Activated B cell treated with CpG ODN at 0.5 μM for 24 hours (primary cell): Measurements from ENCODE around the gene B3GNT8. TPM values are rescaled to one million over a fixed set of nuclear protein-coding genes. Genes with fewer than 3 reads are reported as not detected.
A peak's percentile ranks its signal among the peaks of the same experiment; 100 is the strongest.

Source experiments
- ATAC-seq: fragments of 200-7000 bp; cut with Tn5 transposase; one replicate; pipeline ENCODE4 v1.10.0; 2021; ENCODE audit warnings: low read depth, mild to moderate bottlenecking, moderate library complexity
- CTCF ChIA-PET: fragments of 350-600 bp; sonication (Branson Sonifier 250); formaldehyde crosslinking; loops from one replicate; lab custom pipeline; 2021; ENCODE audit warnings: antibody characterized with exemption; lab: Charles Lee
- POLR2A ChIA-PET: fragments of 350-600 bp; sonication (Branson Sonifier 250); formaldehyde crosslinking; loops from one replicate; lab custom pipeline; 2021; ENCODE audit warnings: antibody characterized with exemption; lab: Charles Lee
- DNase-seq: peaks from one replicate; pipeline ENCODE4 v3.0.0; 2022
- H3K27ac Mint-ChIP-seq: one replicate; pipeline ENCODE4 v1.8.0; 2020; ENCODE audit warnings: mixed read lengths
- H3K27me3 Mint-ChIP-seq: one replicate; pipeline ENCODE4 v1.8.0; 2021; ENCODE audit warnings: mixed read lengths
- H3K36me3 Mint-ChIP-seq: one replicate; pipeline ENCODE4 v1.8.0; 2021; ENCODE audit warnings: low read depth, mixed read lengths
- H3K4me1 Mint-ChIP-seq: one replicate; pipeline ENCODE4 v1.8.0; 2021; ENCODE audit warnings: mixed read lengths
- H3K4me3 Mint-ChIP-seq: one replicate; pipeline ENCODE4 v1.8.0; 2020; ENCODE audit warnings: mild to moderate bottlenecking, mixed read lengths
- H3K9me3 Mint-ChIP-seq: one replicate; pipeline ENCODE4 v1.8.0; 2020; ENCODE audit warnings: mixed read lengths
- intact Hi-C: fragments of 100-400 bp; cut with micrococcal nuclease; formaldehyde crosslinking; loops from one replicate; pipeline ENCODE4 v1.15.1; 2024
- total RNA-seq: library from RNA; stranded (reverse); gene quantifications from 2 replicates; pipeline ENCODE4 v1.2.3, GENCODE V29; 2022
- TF ChIP-seq, protein P1 (sequence below): fragments of 200-600 bp; IDR thresholded peaks from one replicate; pipeline ENCODE4 v1.8.0; 2022; ENCODE audit warnings: antibody characterized with exemption, mild to moderate bottlenecking

The B3GNT8 gene
- total RNA-seq, 1 donor from 2014 or later, result 0.24 TPM

DNA sequence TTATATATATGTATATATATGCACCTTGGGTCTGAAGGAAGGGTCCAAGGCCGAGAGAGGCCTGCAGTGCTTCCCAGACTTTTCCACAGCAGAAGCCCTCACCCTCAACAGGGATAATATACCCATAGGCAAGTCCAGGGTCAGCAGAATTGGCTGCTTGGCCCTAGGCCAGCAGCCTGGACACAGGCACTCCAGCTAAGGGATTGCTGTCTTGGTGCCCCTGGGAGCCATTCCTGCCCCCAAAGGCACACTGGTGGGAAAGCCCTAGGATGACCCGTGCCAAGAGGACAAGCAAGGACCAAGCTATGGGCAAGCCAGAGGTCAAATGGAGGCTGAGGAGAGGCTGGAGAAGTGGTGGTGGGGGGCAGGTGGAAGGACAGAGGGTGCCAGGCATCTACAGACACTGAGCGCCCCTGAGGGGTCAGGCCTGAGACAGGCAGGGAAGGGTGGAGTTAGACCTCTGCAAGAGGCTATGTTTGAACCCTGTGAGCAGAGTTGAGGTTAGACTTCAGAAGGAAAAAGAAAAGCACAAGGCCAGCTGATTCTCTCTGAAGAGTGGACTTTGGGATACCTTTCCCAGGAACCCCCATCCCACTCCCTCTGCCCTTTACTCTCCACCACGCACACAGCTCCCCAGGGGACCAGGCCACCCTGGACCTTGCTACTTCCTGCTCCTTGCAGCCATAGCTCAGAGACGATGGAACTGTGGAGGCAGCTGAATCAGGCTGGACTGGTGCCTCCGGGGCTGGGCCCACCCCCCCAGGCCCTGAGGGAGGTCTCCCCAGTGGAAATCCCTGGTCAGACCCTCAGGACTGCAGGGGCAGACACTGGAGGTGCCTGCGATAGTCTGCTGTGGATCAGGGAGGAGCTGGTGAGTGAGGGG, 15.5 kb upstream of the B3GNT8 start, which contains the start of gene ERICH4:
TSS of gene ERICH4 (plus strand) at position 684 of the 883 bp plus-strand sequence. CDS start at position 698, 14 bp downstream.
- H3K36me3 Mint-ChIP-seq, result peaks cover 6% of the 10 kb centered on the region
- H3K27me3 Mint-ChIP-seq, result peaks cover 2% of the 10 kb centered on the region
- H3K27ac Mint-ChIP-seq, result no peak within 1 kb of the TSS
- ATAC-seq, result no peak
- POLR2A ChIA-PET, result interaction anchor here (0.9 kb wide), 1 partner anchor 127 kb away, joined by 3 read pairs; no protein-coding TSS in a partner anchor
- intact Hi-C loops, result no loop called here
- H3K4me3 Mint-ChIP-seq, result no peak within 1 kb of the TSS
- TF ChIP-seq, protein P1, sequence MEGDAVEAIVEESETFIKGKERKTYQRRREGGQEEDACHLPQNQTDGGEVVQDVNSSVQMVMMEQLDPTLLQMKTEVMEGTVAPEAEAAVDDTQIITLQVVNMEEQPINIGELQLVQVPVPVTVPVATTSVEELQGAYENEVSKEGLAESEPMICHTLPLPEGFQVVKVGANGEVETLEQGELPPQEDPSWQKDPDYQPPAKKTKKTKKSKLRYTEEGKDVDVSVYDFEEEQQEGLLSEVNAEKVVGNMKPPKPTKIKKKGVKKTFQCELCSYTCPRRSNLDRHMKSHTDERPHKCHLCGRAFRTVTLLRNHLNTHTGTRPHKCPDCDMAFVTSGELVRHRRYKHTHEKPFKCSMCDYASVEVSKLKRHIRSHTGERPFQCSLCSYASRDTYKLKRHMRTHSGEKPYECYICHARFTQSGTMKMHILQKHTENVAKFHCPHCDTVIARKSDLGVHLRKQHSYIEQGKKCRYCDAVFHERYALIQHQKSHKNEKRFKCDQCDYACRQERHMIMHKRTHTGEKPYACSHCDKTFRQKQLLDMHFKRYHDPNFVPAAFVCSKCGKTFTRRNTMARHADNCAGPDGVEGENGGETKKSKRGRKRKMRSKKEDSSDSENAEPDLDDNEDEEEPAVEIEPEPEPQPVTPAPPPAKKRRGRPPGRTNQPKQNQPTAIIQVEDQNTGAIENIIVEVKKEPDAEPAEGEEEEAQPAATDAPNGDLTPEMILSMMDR, result no peak
- peak; percentile 5 for DNase-seq
- H3K9me3 Mint-ChIP-seq, result no peaks in the 10 kb centered on the region
- CTCF ChIA-PET, result interaction anchor here (13.2 kb wide), 1 partner anchor 123 kb away, joined by 344 read pairs; no protein-coding TSS in a partner anchor
- peaks cover under 1% of the 10 kb centered on the region for H3K4me1 Mint-ChIP-seq

DNA sequence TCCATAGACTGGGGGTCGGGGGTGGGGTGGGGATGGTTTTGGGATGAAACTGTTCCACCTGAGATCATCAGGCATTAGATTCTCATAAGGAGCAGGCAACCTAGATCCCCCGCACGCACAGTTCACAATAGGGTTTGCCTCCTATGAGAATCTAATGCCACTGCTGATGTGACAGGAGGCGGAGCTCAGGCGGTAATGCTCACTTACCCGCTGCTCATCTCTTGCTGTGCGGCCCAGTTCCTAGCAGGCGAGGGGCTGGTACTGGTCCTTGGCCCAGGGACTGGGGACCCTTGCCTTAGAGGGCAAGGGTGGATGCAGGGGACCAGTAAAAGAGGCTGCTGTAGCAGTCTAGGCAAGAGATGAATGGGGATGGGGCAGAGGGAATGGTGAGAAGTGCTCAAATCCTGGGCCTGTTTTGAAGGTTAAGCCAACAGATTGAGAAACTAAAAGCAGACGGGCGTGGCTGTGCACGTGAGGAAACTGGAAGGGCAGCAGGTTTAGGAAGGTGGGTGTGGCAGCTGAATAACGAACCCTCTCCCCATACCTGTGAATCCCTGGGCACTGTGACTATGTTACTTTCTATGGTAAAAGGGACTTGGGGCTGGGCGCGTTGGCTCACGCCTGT, 14.3 kb upstream of the B3GNT8 start:
- no peak overlapping the region for H3K4me3 Mint-ChIP-seq
- ChIA-PET POLR2A (no interaction called here), CTCF (interaction anchor here (2.5 kb wide), 1 partner anchor 8 kb away, joined by 16 read pairs; no protein-coding TSS in a partner anchor)
- H3K27ac Mint-ChIP-seq, result no peak overlapping the region
- no peaks in the 10 kb centered on the region for H3K27me3 Mint-ChIP-seq
- ATAC-seq (no peak), DNase-seq (no peak)
- no peaks in the 10 kb centered on the region for H3K9me3 Mint-ChIP-seq
- intact Hi-C loops, result loop anchor here (2.0 kb wide), 1 partner anchor 77 kb away; the partner anchor contains the start of gene B9D2
- TF ChIP-seq, protein P1, result no peak
- peaks cover 13% of the 10 kb centered on the region for H3K36me3 Mint-ChIP-seq
- H3K4me1 Mint-ChIP-seq, result peaks cover 5% of the 10 kb centered on the region

DNA sequence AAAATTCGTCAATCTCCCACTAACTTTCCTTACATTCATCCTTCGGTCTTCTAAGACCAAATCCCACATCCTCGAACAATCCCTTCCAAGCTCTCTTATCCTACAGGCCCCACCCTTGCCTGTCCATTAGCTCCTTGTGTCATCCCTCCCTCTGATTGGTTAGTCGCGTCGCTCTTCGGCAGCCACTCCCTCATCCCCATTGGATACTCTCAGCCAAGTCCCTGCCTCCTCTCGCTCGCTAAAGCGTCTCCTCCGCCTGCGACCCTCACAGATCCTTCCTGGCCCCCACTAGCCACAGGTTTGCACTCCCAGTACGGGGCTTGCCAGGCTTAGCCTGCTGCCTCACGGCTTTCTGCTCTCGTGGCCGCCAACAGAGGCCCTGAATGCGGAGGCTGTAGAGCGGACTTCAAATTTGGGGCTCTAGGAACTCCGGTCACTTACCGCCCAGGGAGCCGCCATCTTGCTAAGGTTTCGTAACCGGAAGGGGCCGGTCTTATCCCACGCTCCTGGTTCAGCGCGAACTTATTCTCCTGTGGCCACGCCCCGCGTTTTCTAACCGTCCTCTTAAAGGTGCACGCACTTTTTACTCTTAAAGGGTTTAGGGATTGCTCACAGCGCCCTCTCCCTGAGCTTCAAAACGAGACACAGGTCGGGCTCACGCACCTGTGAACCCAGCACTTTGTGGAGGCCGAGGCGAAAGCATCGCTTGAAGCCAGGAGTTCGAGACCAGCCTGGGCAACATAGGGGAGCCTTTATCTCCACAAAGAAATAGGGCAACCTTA, 12.5 kb upstream of the B3GNT8 start, which contains the start of gene DMAC2:
TSS of gene DMAC2 (minus strand) at position 472 of the 782 bp plus-strand sequence. CDS start at position 459, 13 bp downstream.
- Mint-ChIP-seq H3K4me3 (no peak within 1 kb of the TSS), H3K27me3 (no peaks in the 10 kb centered on the region), H3K4me1 (peaks cover 7% of the 10 kb centered on the region), H3K27ac (no peak within 1 kb of the TSS), H3K36me3 (peaks cover 18% of the 10 kb centered on the region), H3K9me3 (no peaks in the 10 kb centered on the region)
- intact Hi-C loops, result loop anchor here (1.0 to 5.0 kb wide), 4 partner anchors 42 to 177 kb away; partner anchors contain the start of genes B9D2, BCKDHA, EXOSC5 and TGFB1
- CTCF ChIA-PET, result interaction anchor here (0.6 to 2.5 kb wide), 12 partner anchors 10 to 595 kb away, joined by 3 to 16 read pairs (median 3); partner anchors contain the start of gene B9D2
- ATAC-seq, result peak; percentile 97
- DNase-seq, result peak; percentile 78
- POLR2A ChIA-PET, result interaction anchor here (0.6 to 2.7 kb wide), 16 partner anchors 9 to 662 kb away, joined by 3 to 28 read pairs (median 5); partner anchors contain the start of genes B3GNT8, B9D2, CEACAM21 and HNRNPUL1
- TF ChIP-seq, protein P1, result no peak

DNA sequence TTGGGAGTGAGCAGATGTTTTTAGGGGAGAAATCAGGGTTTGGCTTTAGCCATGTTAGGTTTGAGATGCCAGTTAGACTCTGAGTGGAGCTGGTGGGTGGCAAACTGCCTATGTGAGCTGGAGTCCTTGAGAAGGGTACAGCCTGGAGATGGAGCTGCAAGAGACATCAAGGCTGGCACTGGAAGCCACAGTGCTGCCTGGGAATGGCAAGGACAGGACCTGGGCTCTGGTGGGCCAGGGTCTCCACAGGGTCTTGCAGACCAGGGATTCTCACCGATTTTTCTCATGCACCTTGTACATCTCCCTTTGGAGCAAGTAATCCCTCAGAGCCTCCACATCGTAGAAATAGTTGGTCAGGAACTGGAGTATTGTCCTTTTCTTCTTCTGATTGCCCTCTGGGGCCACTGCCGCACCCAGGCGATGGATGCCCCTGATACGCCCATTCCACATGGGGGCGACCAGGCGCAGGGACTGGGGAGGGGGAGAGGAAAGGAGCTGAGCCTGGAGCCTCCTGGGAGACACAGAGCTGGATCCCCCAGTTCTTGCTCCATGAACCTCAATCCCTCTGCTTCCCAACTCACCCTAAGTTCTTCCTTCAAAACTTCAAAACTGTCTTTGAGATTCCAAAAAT, 10.9 kb upstream of the B3GNT8 start:
- TF ChIP-seq, protein P1, result no peak
- Mint-ChIP-seq H3K36me3 (peaks cover 25% of the 10 kb centered on the region), H3K9me3 (no peaks in the 10 kb centered on the region), H3K4me1 (peaks cover 7% of the 10 kb centered on the region), H3K4me3 (no peak overlapping the region), H3K27ac (no peak overlapping the region), H3K27me3 (no peaks in the 10 kb centered on the region)
- ATAC-seq, result no peak
- CTCF ChIA-PET, result interaction anchor here (1.0 to 2.0 kb wide), 2 partner anchors 80 to 132 kb away, joined by 3 to 5 read pairs; no protein-coding TSS in a partner anchor
- no peak for DNase-seq
- intact Hi-C loops, result loop anchor here (2.0 to 5.0 kb wide), 2 partner anchors 86 to 175 kb away; partner anchors contain the start of gene TGFB1
- POLR2A ChIA-PET, result interaction anchor here (0.9 to 2.7 kb wide), 4 partner anchors 74 to 138 kb away, joined by 3 to 28 read pairs (median 12); partner anchors contain the start of genes B9D2 and CEACAM21
